Osteoblast (primary cell): ENCODE data around the gene TECPR1. TPM values are rescaled to one million over a fixed set of nuclear protein-coding genes. Genes with fewer than 3 reads are reported as not detected.
A peak's percentile ranks its signal among the peaks of the same experiment; 100 is the strongest.

Experiments used
- DNase-seq: peaks from one replicate; pipeline ENCODE4 v3.0.0; 2011; ENCODE audit warnings: low spot score, mixed read lengths; ENCODE audit not compliant: insufficient read length; ENCODE audit errors: missing footprints
- H2AFZ ChIP-seq: 2 replicates; pipeline ENCODE4 v1.6.0; 2011; ENCODE audit warnings: mild to moderate bottlenecking, low read length
- H3K27ac ChIP-seq: 2 replicates; pipeline ENCODE4 v1.5.1; 2011; ENCODE audit warnings: mild to moderate bottlenecking, low read depth, low read length, moderate library complexity
- H3K27me3 ChIP-seq: 2 replicates; pipeline ENCODE4 v1.6.0; 2012; ENCODE audit warnings: mild to moderate bottlenecking, control low read depth, inconsistent platforms, low read length, moderate library complexity; ENCODE audit not compliant: insufficient read depth
- H3K36me3 ChIP-seq: 2 replicates; pipeline ENCODE4 v1.5.1; 2011; ENCODE audit warnings: mild to moderate bottlenecking, low read length, control low read depth, moderate library complexity; ENCODE audit not compliant: insufficient read depth
- H3K4me1 ChIP-seq: 2 replicates; pipeline ENCODE4 v1.5.1; 2011; ENCODE audit warnings: mild to moderate bottlenecking, low read length, control low read depth, moderate library complexity; ENCODE audit not compliant: insufficient read depth
- H3K4me2 ChIP-seq: 2 replicates; pipeline ENCODE4 v1.6.0; 2011; ENCODE audit warnings: mild to moderate bottlenecking, low read length; ENCODE audit not compliant: insufficient read depth
- H3K4me3 ChIP-seq: fragments of 200-600 bp; sonication (generic); 3 replicates; pipeline ENCODE4 v1.5.1; 2012; ENCODE audit warnings: mild to moderate bottlenecking, low read length, inconsistent platforms; ENCODE audit not compliant: insufficient read depth
- H3K79me2 ChIP-seq: 2 replicates; pipeline ENCODE4 v1.6.0; 2012; ENCODE audit warnings: mild to moderate bottlenecking, low read length, control low read depth, inconsistent platforms; ENCODE audit not compliant: insufficient read depth
- H3K9me3 ChIP-seq: 2 replicates; pipeline ENCODE4 v1.5.1; 2011; ENCODE audit warnings: low read depth, low read length, control low read depth
- H4K20me1 ChIP-seq: 2 replicates; pipeline ENCODE4 v1.6.0; 2012; ENCODE audit warnings: mild to moderate bottlenecking, low read length, control low read depth; ENCODE audit not compliant: insufficient read depth
- CTCF ChIP-seq: IDR thresholded peaks from 2 replicates; pipeline ENCODE4 v1.5.1; 2011; ENCODE audit warnings: mild to moderate bottlenecking, low read depth, low read length, moderate library complexity; ENCODE audit errors: extremely low read depth
- total RNA-seq: library from RNA; depleted of rRNA; stranded (reverse); fragments of >200 nt; gene quantifications from 2 replicates; pipeline ENCODE4 v1.2.3, GENCODE V29; 2012

TECPR1 gene
- total RNA-seq, 1 donor, result 20.3 TPM

- no peak overlapping the region for H3K4me2 ChIP-seq
- H4K20me1 ChIP-seq, result no peaks in the 10 kb centered on the region
- DNase-seq, result no peak
- no peak overlapping the region for H2AFZ ChIP-seq
- peaks cover 28% of the 10 kb centered on the region for H3K4me1 ChIP-seq
- H3K4me3 ChIP-seq, result no peak overlapping the region
- no peak overlapping the region for H3K27ac ChIP-seq
- no peaks in the 10 kb centered on the region for H3K27me3 ChIP-seq
- no peaks in the 10 kb centered on the region for H3K79me2 ChIP-seq
- H3K36me3 ChIP-seq, result peaks cover 7% of the 10 kb centered on the region
- H3K9me3 ChIP-seq, result no peaks in the 10 kb centered on the region
- no peak for TF ChIP-seq CTCF
These were observed 62.5 kb downstream of the TECPR1 start for GRCh38 chr7:98189559-98189958.

- peak overlapping the region; percentile 76 for H3K4me2 ChIP-seq
- no peak for TF ChIP-seq CTCF
These were observed 64.9 kb downstream of the TECPR1 start for GRCh38 chr7:98187138-98187502.

GRCh38 chr7:98186452-98187137, 65.4 kb downstream of the TECPR1 start:
- H4K20me1 ChIP-seq, result no peaks in the 10 kb centered on the region
- no peaks in the 10 kb centered on the region for H3K79me2 ChIP-seq
- H2AFZ ChIP-seq, result peak overlapping the region; percentile 73
- no peak for TF ChIP-seq CTCF
- H3K27ac ChIP-seq, result peak overlapping the region; percentile 95
- H3K4me2 ChIP-seq, result peak overlapping the region; percentile 76
- peaks cover 6% of the 10 kb centered on the region for H3K36me3 ChIP-seq
- H3K9me3 ChIP-seq, result no peaks in the 10 kb centered on the region
- H3K27me3 ChIP-seq, result no peaks in the 10 kb centered on the region
- H3K4me1 ChIP-seq, result peaks cover 21% of the 10 kb centered on the region
- DNase-seq, result peak; percentile 86
- H3K4me3 ChIP-seq, result peak overlapping the region; percentile 46

More at GRCh38 chr7:98187138-98187502, 64.9 kb downstream of the TECPR1 start:
- peaks cover 7% of the 10 kb centered on the region for H3K36me3 ChIP-seq
- H3K79me2 ChIP-seq, result no peaks in the 10 kb centered on the region
- H3K27me3 ChIP-seq, result no peaks in the 10 kb centered on the region
- peaks cover 21% of the 10 kb centered on the region for H3K4me1 ChIP-seq
- peak overlapping the region; percentile 46 for H3K4me3 ChIP-seq
- H3K27ac ChIP-seq, result peak overlapping the region; percentile 95
- no peak for DNase-seq
- H4K20me1 ChIP-seq, result no peaks in the 10 kb centered on the region
- H3K9me3 ChIP-seq, result no peaks in the 10 kb centered on the region
- H2AFZ ChIP-seq, result peak overlapping the region; percentile 73

- Histone ChIP-seq H2AFZ (no peak overlapping the region), H3K27me3 (no peaks in the 10 kb centered on the region), H3K4me2 (peak overlapping the region; percentile 30), H3K27ac (peak overlapping the region; percentile 95), H3K36me3 (no peaks in the 10 kb centered on the region), H4K20me1 (no peaks in the 10 kb centered on the region), H3K9me3 (no peaks in the 10 kb centered on the region), H3K4me3 (no peak overlapping the region), H3K4me1 (peaks cover 21% of the 10 kb centered on the region), H3K79me2 (no peaks in the 10 kb centered on the region)
- no peak for TF ChIP-seq CTCF
- DNase-seq, result no peak
These were observed 66.9 kb downstream of the TECPR1 start for GRCh38 chr7:98185101-98185500.
